ENCODE data around the gene GNB1. TPM values are rescaled to one million over a fixed set of nuclear protein-coding genes. Genes with fewer than 3 reads are reported as not detected.
"Not testable (repeated sequence)": the region's sequence is repeated elsewhere in the genome, so short reads cannot be mapped to it uniquely, and the experiment has no call there.

Gene GNB1
- total RNA-seq, 1 experiment from 2014 or later: 93.7 TPM

- Histone ChIP-seq H3K4me2 (ENCODE audit: low read depth, low read length, poor library complexity, severe bottlenecking) (peak overlapping the region; percentile 61), H3K9ac (ENCODE audit: low read length) (peak overlapping the region; percentile 97), H3K27me3 (ENCODE audit: low read length) (no peaks in the 10 kb centered on the region), H3K9me2 (replicated peaks; ENCODE audit: insufficient read depth, low read length) (no peaks in the 10 kb centered on the region), H3K9me3 (ENCODE audit: low read length) (no peaks in the 10 kb centered on the region), H4K20me1 (ENCODE audit: insufficient read depth, low read depth, low read length) (peaks cover 27% of the 10 kb centered on the region), H2AFZ (ENCODE audit: low read length) (no peak overlapping the region), H3K36me3 (ENCODE audit: insufficient read depth, low read length) (peaks cover 9% of the 10 kb centered on the region; the same call in 1 of the 2 replicates), H3K79me2 (ENCODE audit: low read length) (peaks cover 30% of the 10 kb centered on the region), H3K4me3 (ENCODE audit: low read length) (peak overlapping the region; percentile 73), H3K4me1 (ENCODE audit: low read length) (peaks cover 54% of the 10 kb centered on the region), H3K27ac (ENCODE audit: low read length) (no peak overlapping the region)
- DNase-seq: no peak
Observed at GRCh38 chr1:1892079-1892762, 1.3 kb upstream of the GNB1 start.

GRCh38 chr1:1891349-1892078 is 627 bp upstream of the GNB1 start:
- H2AFZ ChIP-seq (ENCODE audit: low read length): no peak overlapping the region; the same call in 1 of the 2 replicates
- H3K79me2 ChIP-seq (ENCODE audit: low read length): peaks cover 37% of the 10 kb centered on the region
- H3K36me3 ChIP-seq (ENCODE audit: insufficient read depth, low read length): peaks cover 9% of the 10 kb centered on the region; the same call in 1 of the 2 replicates
- peak overlapping the region; percentile 61 for H3K4me2 ChIP-seq (ENCODE audit: low read depth, low read length, poor library complexity, severe bottlenecking)
- H3K9ac ChIP-seq (ENCODE audit: low read length): peak overlapping the region; percentile 97
- peak overlapping the region; percentile 73 for H3K4me3 ChIP-seq (ENCODE audit: low read length)
- H3K4me1 ChIP-seq (ENCODE audit: low read length): peaks cover 54% of the 10 kb centered on the region
- no peak overlapping the region for H3K27ac ChIP-seq (ENCODE audit: low read length)
- peak; percentile 69 for DNase-seq
- peaks cover 32% of the 10 kb centered on the region for H4K20me1 ChIP-seq (ENCODE audit: insufficient read depth, low read depth, low read length)
- H3K9me3 ChIP-seq (ENCODE audit: low read length): no peaks in the 10 kb centered on the region
- no peaks in the 10 kb centered on the region for H3K27me3 ChIP-seq (ENCODE audit: low read length)
- H3K9me2 ChIP-seq (replicated peaks; ENCODE audit: insufficient read depth, low read length): no peaks in the 10 kb centered on the region

DNA sequence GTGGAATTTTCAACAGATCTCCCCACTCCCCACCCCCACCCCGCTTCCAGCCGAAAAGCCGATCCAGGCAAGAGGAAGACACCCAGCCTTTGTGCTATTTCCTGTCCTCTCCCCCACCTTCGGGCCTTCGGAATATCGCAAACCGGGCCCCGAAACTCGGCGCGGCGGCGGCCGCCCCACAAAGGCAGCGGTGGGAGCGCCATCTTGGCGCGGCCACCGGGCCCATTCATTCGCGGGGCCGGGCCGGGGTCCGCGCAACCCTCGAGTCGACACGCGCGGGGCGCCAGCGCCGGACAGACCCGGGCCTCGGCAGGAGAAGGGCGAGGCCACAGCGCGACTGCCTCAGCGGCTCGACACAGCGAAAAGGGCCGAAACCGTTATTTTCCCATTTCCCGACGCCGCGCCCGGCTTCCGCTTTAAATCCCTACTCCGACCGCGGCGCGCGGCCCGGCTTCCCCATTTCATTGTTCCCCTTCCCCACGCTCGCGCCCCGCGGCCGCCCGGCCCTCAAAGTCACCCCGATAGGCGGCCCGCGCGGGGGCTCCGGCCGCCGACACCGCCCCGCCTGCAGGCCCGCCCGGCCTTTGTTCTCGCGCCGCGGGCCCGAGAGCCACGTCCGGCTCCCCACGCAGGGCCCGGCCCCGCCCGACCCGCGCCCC is 911 bp downstream of the GNB1 start:
- DNase-seq: peak; percentile 82
- peaks cover 53% of the 10 kb centered on the region for H3K79me2 ChIP-seq (ENCODE audit: low read length)

GRCh38 chr1:1889090-1889750 is 1.7 kb downstream of the GNB1 start:
- Histone ChIP-seq H3K9me2 (replicated peaks; ENCODE audit: insufficient read depth, low read length) (no peaks in the 10 kb centered on the region), H3K9me3 (ENCODE audit: low read length) (no peaks in the 10 kb centered on the region), H3K4me2 (ENCODE audit: low read depth, low read length, poor library complexity, severe bottlenecking) (peak overlapping the region; percentile 75), H3K27ac (ENCODE audit: low read length) (peak overlapping the region; percentile 85), H3K36me3 (ENCODE audit: insufficient read depth, low read length) (peaks cover 9% of the 10 kb centered on the region; the same call in 1 of the 2 replicates), H3K4me1 (ENCODE audit: low read length) (peaks cover 34% of the 10 kb centered on the region), H4K20me1 (ENCODE audit: insufficient read depth, low read depth, low read length) (peaks cover 53% of the 10 kb centered on the region), H3K79me2 (ENCODE audit: low read length) (peaks cover 60% of the 10 kb centered on the region), H2AFZ (ENCODE audit: low read length) (no peak overlapping the region), H3K4me3 (ENCODE audit: low read length) (peak overlapping the region; percentile 92), H3K9ac (ENCODE audit: low read length) (peak overlapping the region; percentile 97), H3K27me3 (ENCODE audit: low read length) (no peaks in the 10 kb centered on the region)
- no peak for DNase-seq

More for the DNA sequence above, 911 bp downstream of the GNB1 start:
- Histone ChIP-seq H3K4me1 (ENCODE audit: low read length) (peaks cover 41% of the 10 kb centered on the region), H3K27me3 (ENCODE audit: low read length) (no peaks in the 10 kb centered on the region), H3K4me2 (ENCODE audit: low read depth, low read length, poor library complexity, severe bottlenecking) (peak overlapping the region; percentile 75), H3K9me2 (replicated peaks; ENCODE audit: insufficient read depth, low read length) (no peaks in the 10 kb centered on the region), H3K36me3 (ENCODE audit: insufficient read depth, low read length) (peaks cover 9% of the 10 kb centered on the region; the same call in 1 of the 2 replicates), H4K20me1 (ENCODE audit: insufficient read depth, low read depth, low read length) (peaks cover 46% of the 10 kb centered on the region), H2AFZ (ENCODE audit: low read length) (no peak overlapping the region), H3K27ac (ENCODE audit: low read length) (peak overlapping the region; percentile 85), H3K9me3 (ENCODE audit: low read length) (no peaks in the 10 kb centered on the region), H3K4me3 (ENCODE audit: low read length) (peak overlapping the region; percentile 92), H3K9ac (ENCODE audit: low read length) (peak overlapping the region; percentile 97)

- not testable (repeated sequence) for H3K9ac ChIP-seq (ENCODE audit: low read length); H3K27me3 ChIP-seq (ENCODE audit: low read length); H3K9me2 ChIP-seq (replicated peaks; ENCODE audit: insufficient read depth, low read length); H3K27ac ChIP-seq (ENCODE audit: low read length); H3K4me2 ChIP-seq (ENCODE audit: low read depth, low read length, poor library complexity, severe bottlenecking); H3K4me3 ChIP-seq (ENCODE audit: low read length); DNase-seq; H3K9me3 ChIP-seq (ENCODE audit: low read length); H2AFZ ChIP-seq (ENCODE audit: low read length)
- Histone ChIP-seq H3K79me2 (ENCODE audit: low read length) (peaks cover 99% of the 10 kb centered on the region), H4K20me1 (ENCODE audit: insufficient read depth, low read depth, low read length) (peaks cover 85% of the 10 kb centered on the region), H3K36me3 (ENCODE audit: insufficient read depth, low read length) (peaks cover 12% of the 10 kb centered on the region; the same call in 1 of the 2 replicates), H3K4me1 (ENCODE audit: low read length) (peaks cover 15% of the 10 kb centered on the region)
Observed at GRCh38 chr1:1883890-1884289, 7.0 kb downstream of the GNB1 start.

GRCh38 chr1:1883092-1883873 is 7.6 kb downstream of the GNB1 start:
- Histone ChIP-seq H4K20me1 (ENCODE audit: insufficient read depth, low read depth, low read length) (peaks cover 85% of the 10 kb centered on the region), H3K9ac (ENCODE audit: low read length) (no peak overlapping the region), H3K9me2 (replicated peaks; ENCODE audit: insufficient read depth, low read length) (no peaks in the 10 kb centered on the region), H3K4me1 (ENCODE audit: low read length) (peaks cover 15% of the 10 kb centered on the region), H3K4me2 (ENCODE audit: low read depth, low read length, poor library complexity, severe bottlenecking) (no peak overlapping the region), H3K9me3 (ENCODE audit: low read length) (no peaks in the 10 kb centered on the region), H3K36me3 (ENCODE audit: insufficient read depth, low read length) (peaks cover 10% of the 10 kb centered on the region; the same call in 1 of the 2 replicates), H3K27me3 (ENCODE audit: low read length) (no peaks in the 10 kb centered on the region), H3K27ac (ENCODE audit: low read length) (no peak overlapping the region), H3K79me2 (ENCODE audit: low read length) (peaks cover 99% of the 10 kb centered on the region), H2AFZ (ENCODE audit: low read length) (no peak overlapping the region), H3K4me3 (ENCODE audit: low read length) (no peak overlapping the region)
- DNase-seq: no peak

GRCh38 chr1:1881727-1882126 is 9.2 kb downstream of the GNB1 start:
- Histone ChIP-seq H3K4me3 (ENCODE audit: low read length) (no peak overlapping the region), H3K27ac (ENCODE audit: low read length) (no peak overlapping the region), H3K36me3 (ENCODE audit: insufficient read depth, low read length) (peaks cover 5% of the 10 kb centered on the region; the same call in 1 of the 2 replicates), H2AFZ (ENCODE audit: low read length) (no peak overlapping the region), H3K79me2 (ENCODE audit: low read length) (peaks cover 96% of the 10 kb centered on the region), H3K9ac (ENCODE audit: low read length) (no peak overlapping the region), H4K20me1 (ENCODE audit: insufficient read depth, low read depth, low read length) (peaks cover 81% of the 10 kb centered on the region), H3K9me2 (replicated peaks; ENCODE audit: insufficient read depth, low read length) (no peaks in the 10 kb centered on the region), H3K4me1 (ENCODE audit: low read length) (peaks cover 16% of the 10 kb centered on the region), H3K4me2 (ENCODE audit: low read depth, low read length, poor library complexity, severe bottlenecking) (no peak overlapping the region), H3K9me3 (ENCODE audit: low read length) (no peaks in the 10 kb centered on the region), H3K27me3 (ENCODE audit: low read length) (no peaks in the 10 kb centered on the region)
- DNase-seq: no peak
